Adrenal gland (tissue), 5 donors: ENCODE data around the gene KCTD20.

Source experiments
- POLR2A ChIP-seq, 2 donors: fragments of 450-650 bp; IDR thresholded peaks; one replicate each; pipeline ENCODE4 v1.6.1; 2017; ENCODE audit warnings: antibody characterized with exemption in 2 of 2, mild to moderate bottlenecking in 2 of 2, moderate library complexity in 1 of 2
- TF ChIP-seq, protein P1 (sequence below), 6 experiments: fragments of 450-650 bp in 4 of 6; fragments of 200-600 bp in 2 of 6; sonication (generic) in 1 of 6; IDR thresholded peaks; 1 replicate in 5 of 6; 2 replicates in 1 of 6; pipeline versions ENCODE4 v1.5.1 to v1.8.0; 2016 to 2021; ENCODE audit warnings: antibody characterized with exemption in 6 of 6, mild to moderate bottlenecking in 2 of 6, moderate library complexity in 1 of 6
- donor health status: DM: no; HTN: no; CAD: no.

DNA sequence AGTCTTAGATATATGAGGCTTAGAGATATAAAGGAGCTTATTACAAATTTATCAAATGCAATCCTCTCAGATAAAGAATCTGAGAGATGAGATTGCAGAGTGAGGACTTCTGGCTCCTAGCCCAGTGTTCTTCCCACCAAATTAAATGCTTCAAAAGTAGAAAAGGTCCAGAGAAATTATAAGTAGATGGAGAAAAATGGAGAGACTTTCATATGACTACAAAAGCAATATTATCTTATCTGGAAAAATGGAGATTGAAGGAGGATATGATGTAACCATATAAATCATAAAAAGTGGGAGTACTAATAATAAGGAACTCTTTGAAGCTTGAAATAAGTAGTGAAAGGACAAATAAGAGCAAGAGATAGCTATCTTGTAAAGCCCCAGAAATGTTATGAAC lies 2.8 kb downstream of the KCTD20 start:
- TF ChIP-seq, protein P1, sequence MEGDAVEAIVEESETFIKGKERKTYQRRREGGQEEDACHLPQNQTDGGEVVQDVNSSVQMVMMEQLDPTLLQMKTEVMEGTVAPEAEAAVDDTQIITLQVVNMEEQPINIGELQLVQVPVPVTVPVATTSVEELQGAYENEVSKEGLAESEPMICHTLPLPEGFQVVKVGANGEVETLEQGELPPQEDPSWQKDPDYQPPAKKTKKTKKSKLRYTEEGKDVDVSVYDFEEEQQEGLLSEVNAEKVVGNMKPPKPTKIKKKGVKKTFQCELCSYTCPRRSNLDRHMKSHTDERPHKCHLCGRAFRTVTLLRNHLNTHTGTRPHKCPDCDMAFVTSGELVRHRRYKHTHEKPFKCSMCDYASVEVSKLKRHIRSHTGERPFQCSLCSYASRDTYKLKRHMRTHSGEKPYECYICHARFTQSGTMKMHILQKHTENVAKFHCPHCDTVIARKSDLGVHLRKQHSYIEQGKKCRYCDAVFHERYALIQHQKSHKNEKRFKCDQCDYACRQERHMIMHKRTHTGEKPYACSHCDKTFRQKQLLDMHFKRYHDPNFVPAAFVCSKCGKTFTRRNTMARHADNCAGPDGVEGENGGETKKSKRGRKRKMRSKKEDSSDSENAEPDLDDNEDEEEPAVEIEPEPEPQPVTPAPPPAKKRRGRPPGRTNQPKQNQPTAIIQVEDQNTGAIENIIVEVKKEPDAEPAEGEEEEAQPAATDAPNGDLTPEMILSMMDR (IDR thresholded peaks at IDR 0.05): no peak
- TF ChIP-seq POLR2A (IDR thresholded peaks at IDR 0.05): no peak
